Activated T-helper 1 cell treated with anti-CD3 and anti-CD28 coated beads, Interleukin-12 subunit alpha, Interleukin-12 subunit beta, Interleukin-2, Interleukin-4 antibody, amounts not matched to agents 30 ng/mL and 10 ng/mL and 1 ng/mL, durations not matched to agents 14 hours and 24 hours and 36 hours (primary cell): Measurements from ENCODE around the gene SP100. TPM values are rescaled to one million over a fixed set of nuclear protein-coding genes. Genes with fewer than 3 reads are reported as not detected.
A peak's percentile ranks its signal among the peaks of the same experiment; 100 is the strongest.
"Not testable (repeated sequence)": the region's sequence is repeated elsewhere in the genome, so short reads cannot be mapped to it uniquely, and the experiment has no call there.

Experiments
- DNase-seq: peaks from one replicate; pipeline ENCODE4 v3.0.0; 2021; ENCODE audit warnings: low spot score
- H3K27ac Mint-ChIP-seq: one replicate; pipeline ENCODE4 v1.8.0; 2021; ENCODE audit warnings: mild to moderate bottlenecking, mixed read lengths
- H3K27me3 Mint-ChIP-seq: one replicate; pipeline ENCODE4 v1.8.0; 2022; ENCODE audit warnings: mild to moderate bottlenecking, moderate library complexity, mixed read lengths; ENCODE audit not compliant: insufficient read depth
- H3K36me3 Mint-ChIP-seq: one replicate; pipeline ENCODE4 v1.8.0; 2021; ENCODE audit warnings: low read depth, mixed read lengths
- H3K4me1 Mint-ChIP-seq: one replicate; pipeline ENCODE4 v1.8.0; 2021; ENCODE audit warnings: low read depth, mixed read lengths
- H3K4me3 Mint-ChIP-seq: one replicate; pipeline ENCODE4 v1.8.0; 2021; ENCODE audit warnings: mild to moderate bottlenecking, moderate library complexity, mixed read lengths
- H3K9me3 Mint-ChIP-seq: one replicate; pipeline ENCODE4 v1.8.0; 2021; ENCODE audit warnings: mixed read lengths
- intact Hi-C: fragments of 100-400 bp; cut with micrococcal nuclease; formaldehyde crosslinking; loops from one replicate; pipeline ENCODE4 v1.15.1; 2024
- total RNA-seq: library from RNA; stranded (reverse); gene quantifications from 2 replicates; pipeline ENCODE4 v1.2.3, GENCODE V29; 2022

The SP100 gene
- total RNA-seq, 1 donor from 2014 or later: 171 TPM

GRCh38 chr2:230425377-230425776 is 9.4 kb downstream of the SP100 start:
- Mint-ChIP-seq H3K36me3 (peaks cover 70% of the 10 kb centered on the region), H3K27me3 (no peaks in the 10 kb centered on the region), H3K4me1 (peaks cover 76% of the 10 kb centered on the region), H3K27ac (no peak overlapping the region), H3K9me3 (peaks cover 13% of the 10 kb centered on the region), H3K4me3 (peak overlapping the region; percentile 0)
- intact Hi-C loops: loop anchor here (1.0 kb wide), 1 partner anchor 9 kb away; the partner anchor contains the start of gene SP100
- DNase-seq: no peak

- no peak overlapping the region for H3K4me3 Mint-ChIP-seq
- H3K9me3 Mint-ChIP-seq: peaks cover 13% of the 10 kb centered on the region
- no peaks in the 10 kb centered on the region for H3K27me3 Mint-ChIP-seq
- H3K36me3 Mint-ChIP-seq: peaks cover 58% of the 10 kb centered on the region
- no peak for DNase-seq
- H3K27ac Mint-ChIP-seq: no peak overlapping the region
- peaks cover 69% of the 10 kb centered on the region for H3K4me1 Mint-ChIP-seq
- intact Hi-C loops: no loop called here
Observed at GRCh38 chr2:230429513-230429912, 13.5 kb downstream of the SP100 start.

GRCh38 chr2:230430957-230431910 is 15.2 kb downstream of the SP100 start:
- peak overlapping the region; percentile 8 for H3K4me3 Mint-ChIP-seq
- peaks cover 22% of the 10 kb centered on the region for H3K9me3 Mint-ChIP-seq
- H3K27ac Mint-ChIP-seq: peak overlapping the region; percentile 32
- intact Hi-C loops: loop anchor here (1.0 kb wide), 1 partner anchor 10 kb away; no protein-coding TSS in a partner anchor
- peaks cover 64% of the 10 kb centered on the region for H3K4me1 Mint-ChIP-seq
- peaks cover 60% of the 10 kb centered on the region for H3K36me3 Mint-ChIP-seq
- no peaks in the 10 kb centered on the region for H3K27me3 Mint-ChIP-seq
- DNase-seq: no peak

- no peaks in the 10 kb centered on the region for H3K27me3 Mint-ChIP-seq
- H3K9me3 Mint-ChIP-seq: peaks cover 14% of the 10 kb centered on the region
- peak overlapping the region; percentile 75 for H3K27ac Mint-ChIP-seq
- DNase-seq: no peak
- H3K4me1 Mint-ChIP-seq: peaks cover 73% of the 10 kb centered on the region
- intact Hi-C loops: no loop called here
- H3K36me3 Mint-ChIP-seq: peaks cover 64% of the 10 kb centered on the region
- H3K4me3 Mint-ChIP-seq: no peak overlapping the region
Observed at GRCh38 chr2:230434677-230435324, 18.8 kb downstream of the SP100 start.

GRCh38 chr2:230435431-230435830 is 19.4 kb downstream of the SP100 start:
- no peak for DNase-seq
- peaks cover 70% of the 10 kb centered on the region for H3K4me1 Mint-ChIP-seq
- H3K4me3 Mint-ChIP-seq: no peak overlapping the region
- H3K36me3 Mint-ChIP-seq: peaks cover 58% of the 10 kb centered on the region
- intact Hi-C loops: no loop called here
- peaks cover 14% of the 10 kb centered on the region for H3K9me3 Mint-ChIP-seq
- no peaks in the 10 kb centered on the region for H3K27me3 Mint-ChIP-seq
- H3K27ac Mint-ChIP-seq: no peak overlapping the region

GRCh38 chr2:230439121-230439520 is 23.1 kb downstream of the SP100 start:
- peaks cover 62% of the 10 kb centered on the region for H3K36me3 Mint-ChIP-seq
- intact Hi-C loops: loop anchor here (1.0 kb wide), 1 partner anchor 8 kb away; no protein-coding TSS in a partner anchor

GRCh38 chr2:230439590-230439989 is 23.6 kb downstream of the SP100 start:
- DNase-seq: no peak
- intact Hi-C loops: loop anchor here (1.0 kb wide), 1 partner anchor 8 kb away; no protein-coding TSS in a partner anchor
- Mint-ChIP-seq H3K4me1 (peaks cover 69% of the 10 kb centered on the region), H3K4me3 (peak overlapping the region; percentile 82), H3K9me3 (peaks cover 14% of the 10 kb centered on the region), H3K27me3 (no peaks in the 10 kb centered on the region), H3K27ac (peak overlapping the region; percentile 94), H3K36me3 (peaks cover 63% of the 10 kb centered on the region)

More at GRCh38 chr2:230439121-230439520, 23.1 kb downstream of the SP100 start:
- not testable (repeated sequence) for H3K27me3 Mint-ChIP-seq, DNase-seq, H3K4me3 Mint-ChIP-seq
- H3K27ac Mint-ChIP-seq: peak overlapping the region; percentile 94
- peaks cover 71% of the 10 kb centered on the region for H3K4me1 Mint-ChIP-seq
- H3K9me3 Mint-ChIP-seq: peaks cover 14% of the 10 kb centered on the region

GRCh38 chr2:230441227-230441897 is 25.4 kb downstream of the SP100 start:
- peaks cover 65% of the 10 kb centered on the region for H3K4me1 Mint-ChIP-seq
- intact Hi-C loops: loop anchor here (1.0 to 5.0 kb wide), 6 partner anchors 10 to 351 kb away; partner anchors contain the start of gene SP100
- peak overlapping the region; percentile 90 for H3K27ac Mint-ChIP-seq
- peaks cover 57% of the 10 kb centered on the region for H3K36me3 Mint-ChIP-seq
- H3K27me3 Mint-ChIP-seq: no peaks in the 10 kb centered on the region
- peak; percentile 34 for DNase-seq
- peaks cover 3% of the 10 kb centered on the region for H3K9me3 Mint-ChIP-seq
- peak overlapping the region; percentile 31 for H3K4me3 Mint-ChIP-seq

GRCh38 chr2:230443541-230443940 is 27.5 kb downstream of the SP100 start:
- no peaks in the 10 kb centered on the region for H3K9me3 Mint-ChIP-seq
- no peak overlapping the region for H3K4me3 Mint-ChIP-seq
- peaks cover 64% of the 10 kb centered on the region for H3K36me3 Mint-ChIP-seq
- no peak for DNase-seq
- peaks cover 77% of the 10 kb centered on the region for H3K4me1 Mint-ChIP-seq
- H3K27ac Mint-ChIP-seq: peak overlapping the region; percentile 41
- no peaks in the 10 kb centered on the region for H3K27me3 Mint-ChIP-seq
- intact Hi-C loops: loop anchor here (5.0 kb wide), 2 partner anchors 186 to 349 kb away; no protein-coding TSS in a partner anchor

- Mint-ChIP-seq H3K36me3 (peaks cover 60% of the 10 kb centered on the region), H3K9me3 (no peaks in the 10 kb centered on the region), H3K27ac (peak overlapping the region; percentile 18), H3K4me3 (no peak overlapping the region), H3K4me1 (peaks cover 74% of the 10 kb centered on the region), H3K27me3 (no peaks in the 10 kb centered on the region)
- intact Hi-C loops: loop anchor here (5.0 kb wide), 3 partner anchors 178 to 347 kb away; no protein-coding TSS in a partner anchor
- DNase-seq: no peak
Observed at GRCh38 chr2:230444832-230445231, 28.8 kb downstream of the SP100 start.

- Mint-ChIP-seq H3K4me1 (peaks cover 76% of the 10 kb centered on the region), H3K4me3 (no peak overlapping the region), H3K27ac (peak overlapping the region; percentile 96), H3K27me3 (no peaks in the 10 kb centered on the region), H3K36me3 (peaks cover 63% of the 10 kb centered on the region), H3K9me3 (no peaks in the 10 kb centered on the region)
- no peak for DNase-seq
- intact Hi-C loops: loop anchor here (1.0 to 5.0 kb wide), 3 partner anchors 8 to 212 kb away; no protein-coding TSS in a partner anchor
Observed at GRCh38 chr2:230447036-230447435, 31.0 kb downstream of the SP100 start.
